OCI-LY7 (cell line): ENCODE results near the gene LRFN5.

Experiments used
- CTCF ChIP-seq: fragments of 200-600 bp; sonication (generic); conservative IDR thresholded peaks from 2 replicates; pipeline ENCODE4 v1.5.1; 2014; ENCODE audit warnings: mild to moderate bottlenecking, antibody characterized with exemption, low read length, moderate library complexity, mixed read lengths
- EZH2phosphoT487 ChIP-seq: fragments of 200-600 bp; sonication (generic); IDR thresholded peaks from 2 replicates; pipeline ENCODE4 v1.6.1; 2018; ENCODE audit warnings: low read depth, borderline replicate concordance, mild to moderate bottlenecking, mixed run types, antibody characterized with exemption, low read length, moderate library complexity, mixed read lengths

- no peak for TF ChIP-seq EZH2phosphoT487
- TF ChIP-seq CTCF: no peak
Measured at GRCh38 chr14:41905394-41905964, 298.8 kb downstream of the LRFN5 start.
